Fibroblast of upper back skin (primary cell): Measurements from ENCODE around the gene TNFRSF8.
"Not testable (repeated sequence)": the region's sequence is repeated elsewhere in the genome, so short reads cannot be mapped to it uniquely, and the experiment has no call there.

Experiments used
- DNase-seq: peaks from one replicate; pipeline ENCODE4 v3.0.0-alpha.2; 2013

Gene TNFRSF8

GRCh38 chr1:12039164-12039525 is 24.0 kb upstream of the TNFRSF8 start:
- DNase-seq, result no peak

DNA sequence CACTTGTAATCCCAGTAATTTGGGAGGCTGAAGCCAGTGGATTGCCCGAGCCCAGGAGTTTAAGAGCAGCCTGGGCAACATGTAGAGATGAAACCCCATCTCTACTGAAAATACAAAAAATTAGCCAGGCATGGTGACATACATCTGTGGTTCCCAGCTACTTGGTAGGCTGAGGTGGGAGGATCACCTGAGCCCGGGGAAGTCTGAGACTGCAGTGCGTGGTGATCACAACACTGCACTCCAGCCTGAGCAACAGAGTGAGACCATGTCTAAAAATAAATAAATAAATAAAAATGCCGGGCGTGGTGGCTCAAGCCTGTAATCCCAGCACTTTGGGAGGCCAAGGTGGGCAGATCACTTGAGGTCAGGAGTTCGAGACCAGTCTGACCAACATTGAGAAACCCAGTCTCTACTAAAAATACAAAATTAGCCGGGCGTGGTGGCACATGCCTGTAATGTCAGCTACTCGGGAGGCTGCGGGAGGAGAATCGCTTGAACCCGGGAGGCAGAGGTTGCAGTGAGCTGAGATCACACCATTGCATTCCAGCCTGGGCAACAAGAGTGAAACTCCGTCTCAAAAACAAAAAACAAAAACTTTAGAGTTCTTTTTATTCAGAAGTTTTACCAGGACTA is 23.2 kb upstream of the TNFRSF8 start:
- not testable (repeated sequence) for DNase-seq

DNA sequence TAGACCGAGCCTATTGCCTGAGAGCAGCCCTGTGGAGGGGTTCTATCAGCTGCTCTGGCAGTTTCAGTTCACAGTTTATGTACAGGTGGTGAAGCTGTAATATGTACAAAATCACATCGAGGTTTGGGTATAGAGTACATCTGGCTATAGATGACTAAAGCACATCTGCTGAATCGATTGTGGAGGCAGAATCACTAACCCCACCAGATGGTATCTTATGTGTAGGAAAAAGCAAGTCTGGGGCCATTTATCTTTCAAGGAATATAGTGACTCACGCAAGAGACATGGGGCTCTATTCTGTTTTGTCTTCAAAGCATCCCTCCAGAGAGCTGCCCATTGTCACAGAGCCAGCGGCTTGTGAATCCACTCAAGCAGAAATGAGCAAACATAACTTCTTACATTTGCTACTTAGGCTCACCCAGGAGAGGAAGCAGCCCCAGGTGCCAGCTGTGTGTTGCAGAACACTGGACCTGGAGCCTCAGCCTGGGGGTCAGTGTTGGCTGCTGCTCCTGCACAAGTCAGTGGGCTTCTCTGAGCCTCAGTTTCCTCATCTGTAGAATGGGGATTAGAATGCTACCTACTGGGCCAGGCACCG is 22.5 kb upstream of the TNFRSF8 start:
- DNase-seq, result peak; percentile 99

GRCh38 chr1:12044187-12044877 is 18.8 kb upstream of the TNFRSF8 start:
- DNase-seq, result peak; percentile 35

- no peak for DNase-seq
Measured at GRCh38 chr1:12046749-12047119, 16.4 kb upstream of the TNFRSF8 start.

GRCh38 chr1:12047120-12047876 is 15.8 kb upstream of the TNFRSF8 start:
- DNase-seq, result peak; percentile 57

DNA sequence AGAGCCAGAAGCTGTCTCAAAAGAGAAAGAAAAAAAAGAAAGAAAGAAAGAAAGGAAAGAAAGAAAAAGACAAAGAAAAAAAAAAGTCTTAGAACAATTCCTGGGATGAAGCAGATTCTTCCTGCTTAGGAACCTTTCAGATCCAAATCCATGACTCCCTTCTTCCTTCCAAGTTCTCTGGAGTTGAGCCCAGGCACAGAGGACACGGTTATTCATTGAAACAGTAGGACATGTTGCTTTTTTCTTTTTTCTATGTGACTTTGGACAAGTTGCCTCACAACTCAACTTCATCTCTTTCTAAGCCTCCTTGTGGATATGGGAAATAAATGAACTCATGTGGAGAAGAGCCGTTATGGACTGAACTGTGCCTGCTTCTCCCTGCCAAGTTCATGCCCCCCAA is 14.7 kb upstream of the TNFRSF8 start:
- no peak for DNase-seq

- no peak for DNase-seq
Measured at GRCh38 chr1:12049616-12050015, 13.5 kb upstream of the TNFRSF8 start.

DNA sequence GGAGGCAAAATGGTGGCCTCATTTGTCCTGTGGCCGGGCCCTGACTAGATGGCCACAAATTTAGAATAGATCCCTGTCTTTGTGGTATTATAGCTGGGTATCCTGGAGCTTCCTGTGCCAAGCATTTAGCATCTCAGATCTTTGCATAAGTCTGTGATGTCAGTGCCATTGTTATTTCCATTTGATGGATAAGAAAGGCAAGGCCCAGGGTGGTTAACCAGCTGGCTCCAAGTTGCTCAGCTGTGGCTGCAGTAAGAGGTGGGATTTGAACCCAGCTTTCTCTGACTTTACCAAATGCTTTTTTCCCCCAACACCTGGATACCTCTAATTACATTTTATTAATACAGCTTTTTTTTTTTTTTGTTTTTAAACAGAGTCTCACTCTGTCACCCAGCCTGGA is 11.7 kb upstream of the TNFRSF8 start:
- no peak for DNase-seq

GRCh38 chr1:12052008-12052573 is 11.0 kb upstream of the TNFRSF8 start:
- DNase-seq, result peak; percentile 84

DNA sequence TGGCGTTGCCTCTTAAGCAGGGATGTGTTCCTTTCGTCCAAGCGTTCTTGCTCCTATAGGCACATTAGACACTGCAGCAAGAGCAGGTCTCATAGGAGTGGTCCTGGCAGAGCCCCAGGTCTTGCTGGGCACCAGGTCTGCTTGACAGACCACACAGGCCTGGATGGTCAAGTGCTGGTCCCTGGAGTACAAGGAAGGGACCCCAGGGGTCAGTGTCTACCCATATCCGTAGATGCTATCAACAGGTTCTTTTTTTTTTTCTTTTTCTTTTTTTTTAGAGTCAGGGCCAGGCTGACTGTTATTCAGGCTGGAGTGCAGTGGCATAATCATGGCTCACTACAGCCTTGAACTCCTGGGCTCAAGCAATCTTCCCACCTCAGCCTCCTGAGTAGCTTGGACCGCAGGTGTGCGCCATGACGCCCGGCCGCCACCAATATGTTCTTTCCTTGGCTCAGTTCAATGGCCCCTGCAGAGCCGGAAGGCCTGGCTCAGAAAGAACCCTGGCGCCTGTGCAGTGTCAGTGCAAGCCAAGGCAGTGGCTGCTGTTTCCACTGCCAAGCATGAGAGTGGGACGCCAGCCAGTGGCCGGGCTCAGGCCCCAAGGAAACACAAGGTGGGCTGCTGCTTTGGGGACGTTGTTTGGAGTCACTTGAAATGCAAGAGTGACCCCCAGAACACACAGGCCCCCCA is 10.0 kb upstream of the TNFRSF8 start:
- no peak for DNase-seq

GRCh38 chr1:12053752-12054548 is 9.2 kb upstream of the TNFRSF8 start:
- peak; percentile 52 for DNase-seq

DNA sequence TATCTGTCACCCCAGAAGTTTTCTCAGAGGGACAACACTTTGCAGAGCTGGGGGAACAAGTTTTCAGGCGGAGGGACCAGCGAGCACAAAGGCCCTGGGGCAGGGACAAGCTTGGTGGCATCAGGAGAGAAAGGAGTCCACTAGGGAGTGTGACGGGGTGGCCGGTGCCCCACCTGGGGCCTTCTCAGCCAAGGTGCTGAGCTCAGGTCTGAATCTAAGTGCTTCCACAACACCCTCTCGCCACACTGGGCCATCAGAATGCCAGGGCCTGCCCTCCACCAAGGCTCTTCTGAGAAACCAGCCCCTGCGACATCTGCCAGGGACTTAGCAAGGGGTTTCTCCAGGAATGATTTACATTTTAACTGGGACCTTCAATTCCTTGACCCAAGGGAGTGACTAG is 7.8 kb upstream of the TNFRSF8 start:
- no peak for DNase-seq

GRCh38 chr1:12056331-12056841 is 6.7 kb upstream of the TNFRSF8 start:
- no peak for DNase-seq

DNA sequence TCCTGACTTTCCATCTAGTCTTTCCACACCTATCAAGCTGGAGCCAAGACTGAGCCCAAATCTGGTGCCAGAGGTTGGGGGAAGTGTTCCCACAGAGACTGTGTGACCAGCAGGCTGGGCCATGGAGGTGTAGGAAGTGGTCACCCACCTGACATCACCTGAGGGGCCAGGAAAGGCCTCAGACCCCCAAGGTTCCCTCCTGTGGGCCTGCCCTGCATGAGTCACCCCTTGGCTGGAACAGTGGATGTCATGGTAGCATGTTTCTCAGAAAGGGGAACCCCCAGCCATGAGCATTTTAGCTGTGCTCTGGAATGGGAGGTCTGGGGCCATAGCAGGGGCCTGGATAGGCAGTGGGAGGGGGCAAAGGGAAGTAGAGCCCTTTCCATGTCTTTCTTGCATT is 5.7 kb upstream of the TNFRSF8 start:
- DNase-seq, result no peak

- DNase-seq, result no peak
Measured at GRCh38 chr1:12057940-12058687, 5.0 kb upstream of the TNFRSF8 start.

DNA sequence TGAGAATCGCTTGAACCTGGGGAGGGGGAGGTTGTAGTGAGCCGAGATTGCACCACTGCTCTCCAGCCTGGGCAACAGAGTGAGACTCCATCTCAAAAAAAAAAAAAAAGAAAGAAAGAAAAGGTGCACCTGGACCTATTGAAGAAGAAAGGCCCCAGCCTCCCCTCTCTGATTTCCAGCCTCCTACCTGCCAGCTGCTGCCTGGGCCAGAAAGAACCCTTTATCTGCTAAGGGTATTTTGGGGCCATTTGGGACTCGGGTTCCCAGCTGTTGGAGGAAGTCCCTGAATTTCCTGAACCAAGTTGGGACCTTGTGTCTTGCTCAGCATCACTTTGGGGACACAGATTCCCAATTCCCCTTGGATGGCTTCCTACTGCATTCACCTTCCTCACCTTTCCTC is 3.9 kb upstream of the TNFRSF8 start:
- DNase-seq, result no peak

GRCh38 chr1:12059722-12060464 is 3.2 kb upstream of the TNFRSF8 start:
- no peak for DNase-seq

DNA sequence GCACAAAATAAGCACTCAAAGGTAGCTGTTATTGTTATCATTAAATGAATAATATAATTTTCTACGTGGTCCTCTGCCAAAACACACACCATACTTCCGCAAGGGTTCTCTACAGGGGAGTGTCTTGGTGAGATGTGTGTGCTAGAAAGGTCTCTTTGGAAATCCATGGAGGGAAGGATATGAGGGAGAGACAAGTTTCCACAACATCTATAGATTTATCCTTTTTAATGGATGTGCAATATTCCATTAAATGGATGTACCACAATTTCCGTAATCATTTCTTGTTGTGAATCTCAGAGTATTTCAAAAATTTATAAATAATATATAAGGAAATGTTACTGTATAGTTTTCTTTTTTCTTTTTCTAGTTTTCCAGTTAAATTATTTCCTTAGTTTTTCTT is 2.6 kb upstream of the TNFRSF8 start:
- DNase-seq, result no peak
